ELR (cell line): ENCODE data around the gene KIRREL3.

Source experiments
- DNase-seq: peaks from one replicate; pipeline ENCODE4 v3.0.0-alpha.2; 2015; ENCODE audit warnings: low read depth

Gene KIRREL3

GRCh38 chr11:126662035-126662790 is 338.4 kb downstream of the KIRREL3 start:
- DNase-seq, result no peak

- DNase-seq, result no peak
Measured at GRCh38 chr11:126660761-126661425, 339.7 kb downstream of the KIRREL3 start.

GRCh38 chr11:126660321-126660720 is 340.2 kb downstream of the KIRREL3 start:
- no peak for DNase-seq

GRCh38 chr11:126658306-126659056 is 342.1 kb downstream of the KIRREL3 start:
- no peak for DNase-seq

GRCh38 chr11:126655807-126656128 is 344.8 kb downstream of the KIRREL3 start:
- DNase-seq, result no peak

GRCh38 chr11:126654886-126655806 is 345.4 kb downstream of the KIRREL3 start:
- no peak for DNase-seq

GRCh38 chr11:126653040-126653439 is 347.5 kb downstream of the KIRREL3 start:
- DNase-seq, result no peak

GRCh38 chr11:126647735-126648134 is 352.8 kb downstream of the KIRREL3 start:
- DNase-seq, result peak; percentile 91

- DNase-seq, result peak; percentile 64
Measured at GRCh38 chr11:126646701-126647557, 353.6 kb downstream of the KIRREL3 start.

- DNase-seq, result peak; percentile 45
Measured at GRCh38 chr11:126645186-126645585, 355.4 kb downstream of the KIRREL3 start.

- no peak for DNase-seq
Measured at GRCh38 chr11:126640186-126640585, 360.4 kb downstream of the KIRREL3 start.

- DNase-seq, result no peak
Measured at GRCh38 chr11:126639692-126640091, 360.9 kb downstream of the KIRREL3 start.

- DNase-seq, result no peak
Measured at GRCh38 chr11:126638648-126639047, 361.9 kb downstream of the KIRREL3 start.

GRCh38 chr11:126637795-126638175 is 362.8 kb downstream of the KIRREL3 start:
- DNase-seq, result peak; percentile 71

GRCh38 chr11:126636911-126637794 is 363.4 kb downstream of the KIRREL3 start:
- peak; percentile 83 for DNase-seq

GRCh38 chr11:126635511-126635910 is 365.1 kb downstream of the KIRREL3 start:
- no peak for DNase-seq

GRCh38 chr11:126634963-126635362 is 365.6 kb downstream of the KIRREL3 start:
- DNase-seq, result no peak

- DNase-seq, result no peak
Measured at GRCh38 chr11:126633330-126633729, 367.2 kb downstream of the KIRREL3 start.

GRCh38 chr11:126630893-126631798 is 369.4 kb downstream of the KIRREL3 start:
- no peak for DNase-seq
